Activated CD8-positive, alpha-beta T cell treated with anti-CD3 and anti-CD28 coated beads for 36 hours (primary cell): ENCODE data around the gene GALNT14. TPM values are rescaled to one million over a fixed set of nuclear protein-coding genes. Genes with fewer than 3 reads are reported as not detected.

Experiments used
- ATAC-seq: fragments of 200-7000 bp; cut with Tn5 transposase; one replicate; pipeline ENCODE4 v1.10.0; 2021; ENCODE audit warnings: mild to moderate bottlenecking, moderate library complexity
- CTCF ChIA-PET: fragments of 350-600 bp; sonication (Branson Sonifier 250); formaldehyde crosslinking; loops from one replicate; lab custom pipeline; 2021; ENCODE audit warnings: antibody characterized with exemption; lab: Charles Lee
- POLR2A ChIA-PET: fragments of 350-600 bp; sonication (Branson Sonifier 250); formaldehyde crosslinking; loops from one replicate; lab custom pipeline; 2021; ENCODE audit warnings: antibody characterized with exemption; lab: Charles Lee
- DNase-seq: peaks from one replicate; pipeline ENCODE4 v3.0.0-alpha.2; 2020
- H3K27ac Mint-ChIP-seq: one replicate; pipeline ENCODE4 v1.8.0; 2021; ENCODE audit warnings: mild to moderate bottlenecking, mixed read lengths
- H3K27me3 Mint-ChIP-seq: one replicate; pipeline ENCODE4 v1.8.0; 2021; ENCODE audit warnings: mixed read lengths
- H3K36me3 Mint-ChIP-seq: one replicate; pipeline ENCODE4 v1.8.0; 2021; ENCODE audit warnings: low read depth, mixed read lengths
- H3K4me1 Mint-ChIP-seq: one replicate; pipeline ENCODE4 v1.8.0; 2021; ENCODE audit warnings: low read depth, mixed read lengths
- H3K4me3 Mint-ChIP-seq: one replicate; pipeline ENCODE4 v1.8.0; 2021; ENCODE audit warnings: mild to moderate bottlenecking, moderate library complexity, mixed read lengths
- H3K9me3 Mint-ChIP-seq: one replicate; pipeline ENCODE4 v1.8.0; 2021; ENCODE audit warnings: mixed read lengths
- CTCF ChIP-seq: fragments of 200-600 bp; IDR thresholded peaks from one replicate; pipeline ENCODE4 v1.8.0; 2022; ENCODE audit warnings: antibody characterized with exemption, mild to moderate bottlenecking
- intact Hi-C: fragments of 100-400 bp; cut with micrococcal nuclease; formaldehyde crosslinking; loops from one replicate; pipeline ENCODE4 v1.10.0; 2022
- total RNA-seq, 2 experiments: library from RNA; stranded (reverse); gene quantifications; one replicate each; pipeline ENCODE4 v1.2.3, GENCODE V29; 2021

Gene GALNT14
- total RNA-seq, 2 experiments from 2014 or later = 1.1 to 1.9 TPM

GRCh38 chr2:30865243-30865642, 273.0 kb downstream of the GALNT14 start:
- Mint-ChIP-seq H3K36me3 (no peaks in the 10 kb centered on the region), H3K27ac (no peak overlapping the region), H3K9me3 (no peaks in the 10 kb centered on the region), H3K4me3 (no peak overlapping the region), H3K4me1 (no peaks in the 10 kb centered on the region), H3K27me3 (peaks cover 5% of the 10 kb centered on the region)
- TF ChIP-seq CTCF = no peak
- intact Hi-C loops = loop anchor here (10.0 kb wide), 1 partner anchor 470 kb away; no protein-coding TSS in a partner anchor
- ATAC-seq = no peak
- ChIA-PET CTCF (interaction anchor here (0.9 to 7.6 kb wide), 4 partner anchors 152 to 700 kb away, joined by 3 to 101 read pairs (median 3); partner anchors contain the start of gene GALNT14), POLR2A (no interaction called here)
- no peak for DNase-seq

GRCh38 chr2:30862054-30862651, 276.1 kb downstream of the GALNT14 start:
- DNase-seq = peak; percentile 71
- ChIA-PET CTCF (interaction anchor here (0.5 to 7.6 kb wide), 18 partner anchors 10 to 1247 kb away, joined by 3 to 101 read pairs (median 4); partner anchors contain the start of gene GALNT14), POLR2A (no interaction called here)
- Mint-ChIP-seq H3K9me3 (no peaks in the 10 kb centered on the region), H3K36me3 (no peaks in the 10 kb centered on the region), H3K4me3 (no peak overlapping the region), H3K27ac (no peak overlapping the region), H3K4me1 (no peaks in the 10 kb centered on the region), H3K27me3 (peaks cover 3% of the 10 kb centered on the region)
- peak; percentile 47 for ATAC-seq
- intact Hi-C loops = loop anchor here (5.0 to 10.0 kb wide), 2 partner anchors 150 to 473 kb away; no protein-coding TSS in a partner anchor
- TF ChIP-seq CTCF = peak; percentile 92

- Mint-ChIP-seq H3K36me3 (no peaks in the 10 kb centered on the region), H3K27me3 (no peaks in the 10 kb centered on the region), H3K9me3 (no peaks in the 10 kb centered on the region), H3K27ac (no peak overlapping the region), H3K4me1 (no peaks in the 10 kb centered on the region), H3K4me3 (no peak overlapping the region)
- intact Hi-C loops = loop anchor here (5.0 to 10.0 kb wide), 2 partner anchors 148 to 474 kb away; no protein-coding TSS in a partner anchor
- no peak for DNase-seq
- ChIA-PET POLR2A (no interaction called here), CTCF (interaction anchor here (0.7 to 7.6 kb wide), 5 partner anchors 147 to 695 kb away, joined by 3 to 101 read pairs (median 4); partner anchors contain the start of gene GALNT14)
- no peak for ATAC-seq
- no peak for TF ChIP-seq CTCF
Observed at GRCh38 chr2:30860726-30861125, 277.5 kb downstream of the GALNT14 start.

Other genes with a start within 250 kb of the GALNT14 start
- gene CAPN14, start 79.1 kb upstream of the GALNT14 start, total RNA-seq = under 1 TPM; 0.59 to 0.69 TPM
- under 1 TPM; 0.54 to 0.60 TPM for gene EHD3, start 95.7 kb upstream of the GALNT14 start, total RNA-seq